ENCODE measurements around the gene SKI.

GRCh38 chr1:2190491-2190976 is 37.6 kb upstream of the SKI start:
- TF ChIP-seq CTCF (IDR thresholded peaks at IDR 0.05) (no peak), POLR2AphosphoS5 (IDR thresholded peaks at IDR 0.05) (no peak)

Measured in transverse colon (tissue), 4 donors.